SH-SY5Y (cell line): ENCODE measurements around the gene PHF24.

Source experiments
- GATA2 ChIP-seq: IDR thresholded peaks from 2 replicates; pipeline ENCODE4 v1.6.1; 2011; ENCODE audit warnings: mild to moderate bottlenecking, low read depth, low read length
- GATA3 ChIP-seq: IDR thresholded peaks from 2 replicates; pipeline ENCODE4 v1.6.1; 2011; ENCODE audit warnings: low read depth, mild to moderate bottlenecking, low read length, moderate library complexity

The PHF24 gene

GRCh38 chr9:34957492-34958410, at the start of gene PHF24:
Gene PHF24 (plus strand): TSS chr9:34958285. CDS start chr9:34971299, 13,014 bp downstream.
- TF ChIP-seq GATA3 (no peak), GATA2 (no peak)

GRCh38 chr9:34927061-34927460, 31.0 kb upstream of the PHF24 start:
- TF ChIP-seq GATA3 (no peak), GATA2 (no peak)

- no peak for TF ChIP-seq GATA2
- no peak for TF ChIP-seq GATA3
These were observed 29.2 kb upstream of the PHF24 start for GRCh38 chr9:34928921-34929320.

GRCh38 chr9:34929506-34930102, 28.5 kb upstream of the PHF24 start:
- no peak for TF ChIP-seq GATA3
- TF ChIP-seq GATA2 = no peak

GRCh38 chr9:34948451-34948850, 9.6 kb upstream of the PHF24 start:
- TF ChIP-seq GATA2 = no peak
- no peak for TF ChIP-seq GATA3

- no peak for TF ChIP-seq GATA3
- TF ChIP-seq GATA2 = no peak
These were observed 3.9 kb upstream of the PHF24 start for GRCh38 chr9:34954225-34954624.

GRCh38 chr9:34956648-34957047, 1.4 kb upstream of the PHF24 start:
- TF ChIP-seq GATA2 (no peak), GATA3 (no peak)

GRCh38 chr9:34958411-34958982, 412 bp downstream of the PHF24 start:
- TF ChIP-seq GATA3 (no peak), GATA2 (no peak)

GRCh38 chr9:34959461-34959860, 1.4 kb downstream of the PHF24 start:
- TF ChIP-seq GATA3 (no peak), GATA2 (no peak)

GRCh38 chr9:34961574-34962490, 3.7 kb downstream of the PHF24 start:
- no peak for TF ChIP-seq GATA3
- no peak for TF ChIP-seq GATA2

- TF ChIP-seq GATA2 = no peak
- no peak for TF ChIP-seq GATA3
These were observed 4.5 kb downstream of the PHF24 start for GRCh38 chr9:34962546-34962945.

GRCh38 chr9:34963552-34963951, 5.5 kb downstream of the PHF24 start:
- no peak for TF ChIP-seq GATA2

- no peak for TF ChIP-seq GATA2
- TF ChIP-seq GATA3 = no peak
These were observed 6.4 kb downstream of the PHF24 start for GRCh38 chr9:34964458-34964857.

- TF ChIP-seq GATA3 (no peak), GATA2 (no peak)
These were observed 13.2 kb downstream of the PHF24 start for GRCh38 chr9:34971146-34971811.

- no peak for TF ChIP-seq GATA3
- no peak for TF ChIP-seq GATA2
These were observed 16.6 kb downstream of the PHF24 start for GRCh38 chr9:34974664-34975063.
